ENCODE data around the gene RIT2. TPM values are rescaled to one million over a fixed set of nuclear protein-coding genes. Genes with fewer than 3 reads are reported as not detected.

The RIT2 gene
- total RNA-seq, 1 donor from 2014 or later, result not detected

DNA sequence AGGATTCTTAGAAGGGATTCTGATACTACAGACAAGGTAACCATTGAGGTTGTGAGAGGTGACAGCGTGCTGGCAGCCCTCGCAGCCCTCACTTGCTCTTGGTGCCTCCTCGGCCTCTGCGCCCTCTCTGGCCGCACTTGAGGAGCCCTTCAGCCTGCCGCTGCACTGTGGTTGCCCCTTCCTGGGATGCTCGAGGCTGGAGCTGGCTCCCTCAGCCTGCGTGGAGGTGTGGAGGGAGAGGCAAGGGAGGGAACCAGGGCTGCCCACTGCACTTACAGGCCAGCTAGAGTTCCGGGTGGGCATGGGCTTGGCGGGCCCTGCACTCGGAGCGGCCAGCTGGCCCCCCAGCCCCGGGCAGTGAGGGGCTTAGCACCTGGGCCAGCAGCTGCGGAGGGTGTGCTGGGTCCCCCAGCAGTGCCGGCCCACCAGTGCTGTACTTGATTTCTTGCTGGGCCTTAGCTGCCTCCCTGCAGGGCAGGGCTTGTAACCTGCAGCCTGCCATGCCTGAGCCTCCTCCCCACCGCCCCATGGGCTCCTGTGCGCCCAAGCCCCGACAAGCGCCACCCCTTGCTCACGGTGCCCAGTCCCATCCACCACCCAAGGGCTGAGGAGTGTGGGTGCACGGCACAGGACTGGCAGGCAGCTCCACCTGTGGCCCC is 23.9 kb upstream of the RIT2 start:
- H3K79me2 ChIP-seq (ENCODE audit: low read depth), result no peaks in the 10 kb centered on the region
- H3K36me3 Mint-ChIP-seq, result no peaks in the 10 kb centered on the region
- H3K4me1 Mint-ChIP-seq, result no peaks in the 10 kb centered on the region

DNA sequence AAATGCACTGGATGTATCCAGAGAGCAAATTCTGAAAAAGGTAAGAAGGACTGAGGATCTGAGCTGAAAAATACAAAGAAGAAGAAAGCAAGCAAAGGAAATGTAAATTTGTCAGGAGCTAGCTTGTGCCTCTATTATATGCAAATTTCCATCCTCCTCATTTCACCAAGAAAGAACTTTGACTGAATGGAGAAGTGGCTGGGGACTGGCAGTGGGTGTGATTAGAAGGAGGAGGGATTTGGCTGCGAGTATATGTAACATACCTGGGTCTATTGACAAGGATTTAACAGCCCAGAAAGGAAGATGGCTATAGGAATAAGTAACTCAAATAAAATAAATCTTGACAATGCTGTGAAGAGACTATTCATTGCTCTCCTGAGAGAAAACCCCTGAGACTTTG is 19.4 kb upstream of the RIT2 start:
- no peak overlapping the region for H3K27ac Mint-ChIP-seq
- peaks cover 12% of the 10 kb centered on the region for H3K4me1 Mint-ChIP-seq
- peaks cover 3% of the 10 kb centered on the region for H3K36me3 Mint-ChIP-seq
- Histone ChIP-seq H3K27me3 (no peaks in the 10 kb centered on the region), H3K4me1 (no peaks in the 10 kb centered on the region), H3K9ac (no peak overlapping the region), H3F3A (ENCODE audit: low read depth) (no peaks in the 10 kb centered on the region), H3K27ac (no peak overlapping the region), H3K79me2 (ENCODE audit: low read depth) (no peaks in the 10 kb centered on the region), H3K4me3 (no peak overlapping the region), H2AFZ (replicated peaks) (no peak overlapping the region), H3K4me2 (no peak overlapping the region), H4K20me1 (ENCODE audit: low read depth) (no peaks in the 10 kb centered on the region), H3K36me3 (no peaks in the 10 kb centered on the region), H3K9me3 (ENCODE audit: low read depth) (no peaks in the 10 kb centered on the region)
- no peak overlapping the region for H3K4me3 Mint-ChIP-seq
- no peak for DNase-seq (ENCODE audit: low spot score)
- no peaks in the 10 kb centered on the region for H3K27me3 Mint-ChIP-seq (ENCODE audit: insufficient read depth, low read depth)
- peaks cover 28% of the 10 kb centered on the region for H3K9me3 Mint-ChIP-seq
- TF ChIP-seq, protein P1, sequence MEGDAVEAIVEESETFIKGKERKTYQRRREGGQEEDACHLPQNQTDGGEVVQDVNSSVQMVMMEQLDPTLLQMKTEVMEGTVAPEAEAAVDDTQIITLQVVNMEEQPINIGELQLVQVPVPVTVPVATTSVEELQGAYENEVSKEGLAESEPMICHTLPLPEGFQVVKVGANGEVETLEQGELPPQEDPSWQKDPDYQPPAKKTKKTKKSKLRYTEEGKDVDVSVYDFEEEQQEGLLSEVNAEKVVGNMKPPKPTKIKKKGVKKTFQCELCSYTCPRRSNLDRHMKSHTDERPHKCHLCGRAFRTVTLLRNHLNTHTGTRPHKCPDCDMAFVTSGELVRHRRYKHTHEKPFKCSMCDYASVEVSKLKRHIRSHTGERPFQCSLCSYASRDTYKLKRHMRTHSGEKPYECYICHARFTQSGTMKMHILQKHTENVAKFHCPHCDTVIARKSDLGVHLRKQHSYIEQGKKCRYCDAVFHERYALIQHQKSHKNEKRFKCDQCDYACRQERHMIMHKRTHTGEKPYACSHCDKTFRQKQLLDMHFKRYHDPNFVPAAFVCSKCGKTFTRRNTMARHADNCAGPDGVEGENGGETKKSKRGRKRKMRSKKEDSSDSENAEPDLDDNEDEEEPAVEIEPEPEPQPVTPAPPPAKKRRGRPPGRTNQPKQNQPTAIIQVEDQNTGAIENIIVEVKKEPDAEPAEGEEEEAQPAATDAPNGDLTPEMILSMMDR (IDR thresholded peaks at IDR 0.05), result no peak
- TF ChIP-seq EZH2 (IDR thresholded peaks at IDR 0.05) (no peak), EZH2phosphoT487 (IDR thresholded peaks at IDR 0.05) (no peak)

More for the DNA sequence above, 23.9 kb upstream of the RIT2 start:
- H3K9me3 Mint-ChIP-seq, result peaks cover 12% of the 10 kb centered on the region
- H3K4me3 Mint-ChIP-seq, result no peak overlapping the region
- H2AFZ ChIP-seq (replicated peaks), result no peak overlapping the region
- no peaks in the 10 kb centered on the region for H3K27me3 Mint-ChIP-seq (ENCODE audit: insufficient read depth, low read depth)
- H4K20me1 ChIP-seq (ENCODE audit: low read depth), result no peaks in the 10 kb centered on the region
- no peak overlapping the region for H3K4me2 ChIP-seq
- no peaks in the 10 kb centered on the region for H3F3A ChIP-seq (ENCODE audit: low read depth)
- DNase-seq (ENCODE audit: low spot score), result no peak
- TF ChIP-seq EZH2 (IDR thresholded peaks at IDR 0.05) (no peak), EZH2phosphoT487 (IDR thresholded peaks at IDR 0.05) (no peak)
- TF ChIP-seq, protein P1 (IDR thresholded peaks at IDR 0.05), result no peak
- H3K27me3 ChIP-seq, result no peaks in the 10 kb centered on the region
- no peak overlapping the region for H3K27ac ChIP-seq
- no peak overlapping the region for H3K4me3 ChIP-seq
- H3K36me3 ChIP-seq, result no peaks in the 10 kb centered on the region
- no peak overlapping the region for H3K27ac Mint-ChIP-seq
- no peaks in the 10 kb centered on the region for H3K9me3 ChIP-seq (ENCODE audit: low read depth)
- no peaks in the 10 kb centered on the region for H3K4me1 ChIP-seq
- no peak overlapping the region for H3K9ac ChIP-seq

DNA sequence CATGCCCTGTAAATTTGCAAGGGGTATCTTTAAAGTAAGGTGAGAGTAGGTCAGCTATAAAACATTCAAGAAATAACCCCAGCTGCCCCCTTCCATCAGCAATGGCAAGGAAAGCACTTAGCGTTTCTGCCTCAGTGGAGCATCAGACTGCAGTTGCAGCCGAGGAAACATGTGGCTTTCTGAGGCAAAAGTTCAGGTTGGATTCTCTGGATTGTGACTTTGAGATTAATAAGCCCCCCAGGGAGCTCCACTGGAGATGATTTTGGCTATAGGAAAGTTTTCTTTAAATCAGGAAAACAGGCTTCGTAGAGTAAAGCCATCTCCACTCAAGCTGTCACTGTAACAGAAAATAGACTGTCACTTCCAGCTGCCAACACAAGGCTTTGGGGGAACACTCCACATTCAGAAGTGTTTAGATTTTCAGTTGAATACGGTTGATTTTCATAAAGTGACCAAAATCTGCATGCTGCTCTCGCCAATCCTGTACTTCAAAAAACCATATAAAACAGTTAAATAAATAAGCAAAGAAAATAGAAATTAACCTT is 15.3 kb upstream of the RIT2 start:
- Mint-ChIP-seq H3K9me3 (peaks cover 17% of the 10 kb centered on the region), H3K36me3 (peaks cover 3% of the 10 kb centered on the region), H3K27me3 (ENCODE audit: insufficient read depth, low read depth) (no peaks in the 10 kb centered on the region), H3K4me1 (peaks cover 32% of the 10 kb centered on the region), H3K4me3 (no peak overlapping the region), H3K27ac (no peak overlapping the region)
- H3K79me2 ChIP-seq (ENCODE audit: low read depth), result no peaks in the 10 kb centered on the region
- no peak for TF ChIP-seq EZH2 (IDR thresholded peaks at IDR 0.05)
- TF ChIP-seq EZH2phosphoT487 (IDR thresholded peaks at IDR 0.05), result no peak
- TF ChIP-seq, protein P1 (IDR thresholded peaks at IDR 0.05), result no peak
- H3K4me2 ChIP-seq, result no peak overlapping the region
- no peak overlapping the region for H3K27ac ChIP-seq
- H4K20me1 ChIP-seq (ENCODE audit: low read depth), result no peaks in the 10 kb centered on the region
- no peak for DNase-seq (ENCODE audit: low spot score)
- H2AFZ ChIP-seq (replicated peaks), result no peak overlapping the region
- no peak overlapping the region for H3K9ac ChIP-seq
- H3K36me3 ChIP-seq, result no peaks in the 10 kb centered on the region
- no peaks in the 10 kb centered on the region for H3K9me3 ChIP-seq (ENCODE audit: low read depth)
- no peak overlapping the region for H3K4me3 ChIP-seq
- H3K27me3 ChIP-seq, result no peaks in the 10 kb centered on the region
- no peaks in the 10 kb centered on the region for H3F3A ChIP-seq (ENCODE audit: low read depth)
- no peaks in the 10 kb centered on the region for H3K4me1 ChIP-seq
